ENCODE data around the gene PDLIM1. TPM values are rescaled to one million over a fixed set of nuclear protein-coding genes. Genes with fewer than 3 reads are reported as not detected.

PDLIM1 gene
- total RNA-seq, 1 experiment from 2014 or later, result 67.4 TPM

DNA sequence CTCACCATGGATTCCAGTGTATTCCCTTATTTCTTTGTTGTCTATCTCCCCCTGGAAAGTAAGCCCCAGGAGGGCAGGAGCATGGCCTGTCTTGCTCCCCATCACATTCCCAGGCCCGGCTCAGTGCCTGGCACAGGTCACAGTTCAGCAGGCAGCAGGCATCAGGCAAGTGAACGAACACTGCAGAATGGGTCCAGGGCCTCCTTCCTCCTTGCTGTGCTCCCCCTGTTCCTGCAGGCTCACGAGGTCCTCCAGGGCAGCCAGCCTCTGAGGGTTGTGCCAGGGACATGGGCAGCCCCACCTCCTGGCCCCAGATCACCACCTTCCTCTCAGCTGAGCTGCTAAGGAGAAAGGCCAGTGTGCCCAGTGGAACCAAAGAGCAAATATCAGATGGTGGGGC lies 41.8 kb downstream of the PDLIM1 start (continued):
- TF ChIP-seq EZH2phosphoT487 (IDR thresholded peaks at IDR 0.05; ENCODE audit: borderline replicate concordance) (no peak), EZH2 (IDR thresholded peaks at IDR 0.05) (no peak), SIN3A (IDR thresholded peaks at IDR 0.05; ENCODE audit: low read depth) (no peak), TCF7L2 (IDR thresholded peaks at IDR 0.05; ENCODE audit: borderline replicate concordance, extremely low read depth, insufficient read depth, insufficient read length) (no peak), YY1 (IDR thresholded peaks at IDR 0.05; ENCODE audit: extremely low read depth, insufficient replicate concordance, low read depth, low read length) (no peak), JUND (IDR thresholded peaks at IDR 0.05) (no peak), SP1 (IDR thresholded peaks at IDR 0.05; ENCODE audit: low read depth) (no peak), RAD21 (IDR thresholded peaks at IDR 0.05; ENCODE audit: low read depth) (no peak), EGR1 (IDR thresholded peaks at IDR 0.05; ENCODE audit: low read depth) (no peak), FOSL1 (IDR thresholded peaks at IDR 0.05; ENCODE audit: low read depth) (no peak), MAX (IDR thresholded peaks at IDR 0.05) (no peak)
- TF ChIP-seq, protein P1, sequence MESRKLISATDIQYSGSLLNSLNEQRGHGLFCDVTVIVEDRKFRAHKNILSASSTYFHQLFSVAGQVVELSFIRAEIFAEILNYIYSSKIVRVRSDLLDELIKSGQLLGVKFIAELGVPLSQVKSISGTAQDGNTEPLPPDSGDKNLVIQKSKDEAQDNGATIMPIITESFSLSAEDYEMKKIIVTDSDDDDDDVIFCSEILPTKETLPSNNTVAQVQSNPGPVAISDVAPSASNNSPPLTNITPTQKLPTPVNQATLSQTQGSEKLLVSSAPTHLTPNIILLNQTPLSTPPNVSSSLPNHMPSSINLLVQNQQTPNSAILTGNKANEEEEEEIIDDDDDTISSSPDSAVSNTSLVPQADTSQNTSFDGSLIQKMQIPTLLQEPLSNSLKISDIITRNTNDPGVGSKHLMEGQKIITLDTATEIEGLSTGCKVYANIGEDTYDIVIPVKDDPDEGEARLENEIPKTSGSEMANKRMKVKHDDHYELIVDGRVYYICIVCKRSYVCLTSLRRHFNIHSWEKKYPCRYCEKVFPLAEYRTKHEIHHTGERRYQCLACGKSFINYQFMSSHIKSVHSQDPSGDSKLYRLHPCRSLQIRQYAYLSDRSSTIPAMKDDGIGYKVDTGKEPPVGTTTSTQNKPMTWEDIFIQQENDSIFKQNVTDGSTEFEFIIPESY (IDR thresholded peaks at IDR 0.05; ENCODE audit: extremely low read depth, insufficient replicate concordance, low read length), result no peak

DNA sequence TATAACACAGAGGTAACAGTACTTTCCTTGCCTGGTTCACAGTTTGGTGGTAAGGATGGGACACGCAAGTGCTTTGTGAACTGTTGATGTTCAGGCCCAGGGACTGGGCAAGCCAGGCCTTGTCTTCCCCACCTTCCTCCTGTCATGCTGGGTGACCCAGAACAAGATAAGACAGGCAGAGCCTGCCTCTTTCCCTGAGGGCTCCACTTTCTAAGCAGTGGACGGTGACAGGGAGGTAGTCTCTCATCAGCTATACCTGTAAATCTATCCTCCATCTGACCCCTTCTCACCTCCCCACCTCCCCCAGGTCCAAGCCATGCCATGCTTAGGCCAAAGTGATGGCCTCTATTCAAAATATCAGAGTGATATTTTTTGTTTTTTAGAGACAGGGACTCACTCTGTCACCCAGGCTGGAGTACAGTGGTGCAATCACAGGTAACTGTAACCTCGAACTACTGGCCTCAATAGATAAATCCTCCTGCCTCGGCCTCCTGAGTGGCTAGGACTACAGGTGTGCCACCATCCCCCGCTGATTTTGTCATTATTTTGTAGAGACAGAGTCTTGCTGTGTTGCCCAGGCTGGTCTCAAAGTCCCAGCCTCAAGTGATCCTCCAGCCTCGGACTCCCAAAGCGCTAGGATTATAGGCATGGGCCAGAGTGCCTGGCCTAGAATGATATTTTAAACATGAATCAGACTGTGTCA lies 42.8 kb downstream of the PDLIM1 start:
- ATAC-seq, result no peak
- peaks cover 0 to 15% of the 10 kb centered on the region in 2 experiments; a peak in 1 of 4 replicates for H3K4me1 ChIP-seq (ENCODE audit: control insufficient read depth in 1 of 2, insufficient read depth in 2 of 2, low read length in 2 of 2)
- 0 out of 2 replicates have a peak, but pooled peaks cover 12% of the 10 kb centered on the region for H3K79me2 ChIP-seq (ENCODE audit: insufficient read depth, low read length)
- ChIA-PET RAD21 (ENCODE audit: low non-redundant PET in 1 of 2, low total read pairs in 2 of 2, uncharacterized antibody in 2 of 2, unreplicated experiment in 2 of 2) (interaction anchor here in 1 of 2 experiments (2.0 kb wide), 1 partner anchor 115 kb away, joined by 11 read pairs; no protein-coding TSS in a partner anchor), POLR2A (no interaction called here), CTCF (interaction anchor here (1.8 to 3.2 kb wide), 3 partner anchors 12 to 116 kb away, joined by 12 to 78 read pairs (median 14); no protein-coding TSS in a partner anchor)
- no peak overlapping the region for H3K4me3 ChIP-seq (replicated peaks in 1 of 2; ENCODE audit: low read depth in 1 of 2, low read length in 2 of 2)
- no peak overlapping the region for H2AFZ ChIP-seq (ENCODE audit: low read depth, low read length, poor library complexity, severe bottlenecking)
- BruUV-seq (replicated peaks), result no TSS peak
- H3K9me2 ChIP-seq (ENCODE audit: insufficient read depth), result no peaks in the 10 kb centered on the region
- no peaks in the 10 kb centered on the region for H4K20me1 ChIP-seq (ENCODE audit: insufficient read depth)
- no peaks in the 10 kb centered on the region for H3K27me3 ChIP-seq (ENCODE audit: insufficient read depth, low read length)
- H3K36me3 ChIP-seq (ENCODE audit: control insufficient read depth in 1 of 2, insufficient read depth in 2 of 2, low read length in 2 of 2), result 0 out of 4 replicates have a peak, but pooled peaks cover 5 to 6% of the 10 kb centered on the region in 2 experiments
- no peaks in the 10 kb centered on the region for H3K9me3 ChIP-seq (ENCODE audit: control insufficient read depth in 1 of 2, insufficient read depth in 1 of 2, low read depth in 1 of 2, low read length in 2 of 2)
- intact Hi-C loops (cut with micrococcal nuclease), result loop anchor here (2.0 kb wide), 1 partner anchor 353 kb away; no protein-coding TSS in a partner anchor
- DNase-seq (ENCODE audit: low read depth, low spot score), result no peak
- TF ChIP-seq YY1 (IDR thresholded peaks at IDR 0.05; ENCODE audit: extremely low read depth, insufficient replicate concordance, low read depth, low read length), result no peak
- no peak for TF ChIP-seq ZFX (IDR thresholded peaks at IDR 0.05)
- no peak for TF ChIP-seq SP1 (IDR thresholded peaks at IDR 0.05; ENCODE audit: low read depth)
- no peak overlapping the region for H3K4me2 ChIP-seq (ENCODE audit: low read length)
- no peak overlapping the region for H3K9ac ChIP-seq (ENCODE audit: low read length)
- no peak overlapping the region for H3K27ac ChIP-seq (ENCODE audit: low read depth, low read length)

Data from HCT116 (cell line).